Nucleus accumbens (tissue), 56 donors: ENCODE results near the gene LMX1A.

Source experiments
- DNase-seq, 56 donors: peaks; one replicate each; lab custom pipeline; 2025; lab: John Stamatoyannopoulos, UW

Gene LMX1A

GRCh38 chr1:165369255-165369848 is 12.8 kb upstream of the LMX1A start:
- DNase-seq: peak in 42 of 56 donors; percentile 3 to 73 (median 27)

- peak in 50 of 56 donors; percentile 9 to 87 (median 44) for DNase-seq
Observed at GRCh38 chr1:165367375-165367993, 11.0 kb upstream of the LMX1A start.

DNA sequence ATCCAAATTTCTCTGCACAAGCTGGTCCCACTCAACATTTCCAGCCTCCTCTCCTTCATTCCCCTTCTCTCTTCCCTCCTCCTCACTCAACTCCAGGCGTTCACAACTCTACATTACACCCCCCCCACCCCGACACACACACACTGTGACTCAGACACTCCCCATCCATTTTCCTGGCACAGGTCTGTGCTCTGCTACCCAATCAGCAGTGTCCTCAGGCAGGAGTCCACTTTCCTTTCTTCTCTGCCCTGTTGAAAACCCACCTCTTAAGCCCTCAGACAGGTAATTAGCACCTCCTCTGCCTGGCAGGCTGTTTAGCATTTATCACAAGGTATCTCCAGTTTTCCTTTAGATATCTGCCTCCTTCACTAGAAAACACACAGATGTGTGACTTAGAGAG is 8.8 kb upstream of the LMX1A start:
- no peak for DNase-seq

DNA sequence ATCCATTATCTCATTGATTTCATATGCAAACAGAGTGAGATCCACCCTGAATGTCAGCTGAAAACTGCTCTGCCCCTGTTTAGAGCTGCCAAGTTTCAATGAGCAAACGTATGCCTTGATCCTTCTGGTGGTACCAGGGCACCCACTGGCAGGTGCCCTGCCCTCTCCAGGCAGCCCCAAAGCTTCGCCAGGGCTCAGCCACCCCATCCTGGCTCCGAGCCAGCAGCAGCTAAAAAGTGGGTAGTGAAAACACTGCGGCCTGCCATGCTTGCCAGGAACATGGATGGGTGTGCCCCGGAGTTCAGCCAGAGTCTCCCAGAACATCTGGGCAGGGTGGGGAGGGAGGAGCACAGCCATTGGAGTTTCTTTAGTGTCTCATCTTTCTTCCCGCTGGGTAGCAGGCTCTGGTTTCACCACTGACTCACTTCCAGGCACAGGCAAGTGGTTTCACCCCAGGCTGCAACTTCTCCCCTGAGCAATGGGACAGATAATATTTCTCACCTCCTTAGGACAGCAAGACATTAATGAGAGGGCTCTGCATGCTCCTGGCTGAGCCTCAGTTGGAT is 8.1 kb upstream of the LMX1A start:
- no peak for DNase-seq

DNA sequence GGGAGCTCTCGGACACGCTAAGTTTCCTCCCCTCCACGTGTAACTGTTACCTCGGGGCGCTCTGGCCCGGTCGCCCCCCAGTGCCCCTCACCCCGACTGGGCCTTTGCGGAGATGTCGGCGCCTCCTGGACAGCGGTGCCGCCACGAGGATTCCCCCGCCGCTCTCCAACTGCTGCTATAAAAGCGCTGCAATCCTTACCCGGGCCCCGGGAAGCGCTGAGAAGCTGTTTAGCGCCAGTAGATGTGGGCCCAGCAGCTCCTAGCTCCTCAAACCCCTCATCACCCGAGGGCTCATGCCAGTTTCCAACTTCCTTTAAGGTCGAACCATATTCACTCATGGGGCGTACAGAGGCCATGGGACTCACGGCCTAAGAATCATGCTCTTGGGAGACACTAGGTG is 361 bp upstream of the LMX1A start:
- DNase-seq: no peak

- DNase-seq: no peak
Observed at GRCh38 chr1:165355139-165355976, 1.2 kb downstream of the LMX1A start.

- no peak for DNase-seq
Observed at GRCh38 chr1:165354739-165355138, 1.8 kb downstream of the LMX1A start.

DNA sequence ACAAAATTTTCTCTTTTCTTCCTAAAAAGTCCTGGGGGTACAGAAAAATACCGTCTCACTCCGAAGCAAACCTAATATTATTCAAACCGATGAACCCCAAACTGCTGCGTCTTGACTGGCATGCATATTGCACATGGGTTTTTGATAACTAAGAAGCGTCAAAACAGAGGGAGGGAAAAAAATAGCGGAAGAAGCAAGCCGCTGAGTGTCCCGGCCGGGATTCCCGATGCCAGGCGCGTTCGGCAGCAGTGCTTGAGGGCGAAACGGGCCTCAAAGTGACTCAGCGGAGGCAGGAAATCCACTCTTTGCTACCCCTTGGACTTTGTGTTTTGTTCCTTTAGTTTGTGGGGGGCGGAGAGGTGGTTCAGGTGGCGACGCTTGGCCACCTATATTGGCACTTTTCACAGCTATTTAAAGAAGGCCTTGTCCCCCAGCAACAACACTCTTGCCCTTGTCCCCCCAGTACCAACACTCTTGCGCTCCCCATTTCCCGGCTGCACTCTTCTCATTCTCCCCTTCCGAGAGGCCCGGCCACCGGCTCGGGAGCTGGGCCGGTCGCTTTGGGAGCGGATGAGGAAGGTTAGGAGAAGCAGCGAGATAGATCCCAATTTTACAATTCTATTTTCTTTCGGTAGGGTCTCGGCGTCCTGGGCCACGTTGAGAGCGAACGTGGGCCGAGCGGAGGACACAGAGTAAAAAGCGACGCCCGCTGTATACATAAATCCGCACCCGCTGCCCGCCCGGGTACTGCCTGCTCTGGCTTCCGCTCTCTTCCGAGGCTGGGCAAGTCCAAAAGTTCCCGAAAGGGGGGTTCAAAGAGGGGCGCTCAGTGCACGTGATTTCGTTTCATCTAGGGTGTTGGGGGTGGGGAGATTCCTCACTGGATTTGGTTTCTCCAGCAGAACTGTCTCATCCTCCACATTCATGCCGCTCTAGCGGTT is 2.5 kb downstream of the LMX1A start:
- DNase-seq: no peak

GRCh38 chr1:165352442-165353293 is 3.8 kb downstream of the LMX1A start:
- DNase-seq: no peak

GRCh38 chr1:165351863-165352441 is 4.6 kb downstream of the LMX1A start:
- DNase-seq: no peak

GRCh38 chr1:165350840-165351239 is 5.7 kb downstream of the LMX1A start:
- DNase-seq: no peak

DNA sequence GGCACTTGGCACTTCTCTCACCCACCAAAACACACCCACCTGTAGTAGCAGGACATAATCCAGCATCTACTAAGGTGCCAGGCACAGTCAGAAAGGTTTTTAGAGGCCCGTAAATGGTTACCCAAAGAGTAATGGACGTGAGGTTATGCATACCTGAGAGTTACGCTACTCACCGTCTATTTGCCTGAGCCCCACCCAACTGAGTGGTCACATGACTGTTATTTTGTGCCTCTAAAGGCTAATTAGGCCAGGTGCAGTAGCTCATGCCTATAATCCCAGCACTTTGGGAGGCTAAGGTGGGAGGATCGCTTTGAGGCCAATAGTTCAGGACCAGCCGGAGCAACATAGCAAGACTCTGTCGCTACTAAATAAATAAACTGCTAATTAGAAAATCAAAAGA is 11.0 kb downstream of the LMX1A start:
- DNase-seq: no peak

DNA sequence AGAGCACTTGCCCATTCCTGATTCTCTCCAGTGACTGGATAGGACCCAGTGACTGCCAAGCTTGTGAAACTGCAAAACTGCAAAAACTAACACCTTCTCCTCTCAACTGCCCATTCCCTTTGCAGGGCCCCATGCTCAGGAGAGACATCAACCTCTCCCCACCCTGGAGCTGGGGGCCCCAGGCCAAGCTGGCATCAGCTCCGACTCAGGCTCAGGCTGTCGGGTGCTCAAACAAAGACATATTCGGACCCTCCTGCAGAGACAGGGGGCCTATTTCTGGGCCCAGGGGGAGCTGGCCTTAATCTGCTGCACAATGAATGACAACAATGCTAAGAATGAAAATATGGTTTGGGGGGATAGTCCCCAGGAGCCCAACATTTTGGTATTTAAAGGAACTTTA is 11.8 kb downstream of the LMX1A start:
- no peak for DNase-seq

DNA sequence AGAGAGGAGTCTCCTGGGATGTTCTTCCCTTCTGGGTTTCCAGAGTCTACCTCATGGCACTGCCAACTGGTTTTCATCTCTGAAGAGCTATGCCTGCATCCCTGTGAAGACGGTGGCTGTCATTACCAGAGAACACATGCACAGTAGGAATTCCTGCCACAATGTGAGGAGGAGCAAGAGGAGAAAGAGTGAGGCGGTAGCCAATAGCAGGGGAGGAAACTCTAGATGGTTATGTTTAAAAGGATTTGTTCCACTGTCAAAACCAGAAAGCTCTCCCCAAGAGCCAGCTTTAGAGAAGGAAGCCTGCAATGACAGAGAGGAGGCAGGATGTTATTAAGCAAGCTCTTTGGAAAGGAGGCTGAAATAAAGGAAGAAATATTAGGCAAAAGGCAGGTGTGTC is 12.3 kb downstream of the LMX1A start:
- DNase-seq: no peak

DNA sequence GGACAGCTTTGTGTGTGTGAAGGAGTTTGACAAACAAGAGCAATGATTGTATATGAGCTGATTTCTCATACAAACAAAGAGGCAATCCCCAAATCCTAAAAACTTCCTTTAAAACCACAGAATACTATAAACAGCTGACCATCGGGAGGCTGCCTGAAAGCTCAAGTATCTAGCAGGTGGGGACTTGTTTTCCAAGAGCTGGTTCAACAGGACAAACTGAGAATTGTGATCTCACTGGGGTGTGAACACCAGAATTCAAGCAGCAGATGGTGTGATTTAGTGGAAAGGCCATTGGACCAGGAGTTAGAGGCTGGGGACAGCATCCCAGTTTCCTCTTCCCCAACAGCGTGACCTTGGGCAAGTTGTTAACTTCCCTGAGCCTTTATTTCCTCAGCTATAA is 13.9 kb downstream of the LMX1A start:
- no peak for DNase-seq

DNA sequence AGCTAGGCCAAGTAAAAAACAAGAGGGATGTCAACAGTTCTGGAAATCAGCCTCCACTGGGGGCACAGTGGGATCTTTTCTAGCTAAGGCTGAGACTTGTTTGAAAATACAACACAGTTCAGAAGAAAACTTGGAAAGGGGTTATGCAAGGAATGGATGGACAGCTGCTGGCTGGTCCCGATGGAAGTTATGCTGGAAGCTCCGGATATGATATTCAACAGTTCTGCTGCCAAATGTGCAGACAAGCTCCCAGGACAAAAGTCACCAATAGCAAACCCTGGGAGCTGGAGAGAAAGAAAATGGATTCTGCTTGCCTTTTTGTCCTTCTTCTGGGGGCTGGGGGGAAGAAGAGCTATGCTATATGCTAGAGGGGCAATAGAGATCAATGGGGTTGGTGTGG is 14.3 kb downstream of the LMX1A start:
- DNase-seq: no peak

GRCh38 chr1:165339164-165339563 is 17.4 kb downstream of the LMX1A start:
- DNase-seq: no peak

GRCh38 chr1:165330483-165330882 is 26.0 kb downstream of the LMX1A start:
- no peak for DNase-seq

DNA sequence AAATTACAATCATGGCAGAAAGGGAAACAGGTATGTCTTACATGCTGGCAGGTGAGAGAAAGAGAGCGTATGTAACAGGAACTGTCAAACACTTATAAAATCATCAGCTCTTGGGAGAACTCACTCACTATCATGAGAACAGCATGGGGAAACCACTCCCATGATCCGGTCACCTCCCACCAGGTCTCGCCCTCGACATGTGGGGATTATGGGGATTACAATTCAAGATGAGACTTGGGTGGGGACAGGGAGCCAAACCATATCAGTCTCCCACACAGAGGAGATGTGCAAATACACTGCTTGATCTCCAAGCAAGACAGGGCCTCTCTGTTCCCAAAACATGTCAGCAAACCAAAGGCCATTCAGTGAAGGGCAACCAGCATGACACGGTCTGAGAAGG is 27.4 kb downstream of the LMX1A start:
- no peak for DNase-seq
